Neural progenitor cell (in vitro differentiated cells): ENCODE results near the gene URB1. TPM values are rescaled to one million over a fixed set of nuclear protein-coding genes. Genes with fewer than 3 reads are reported as not detected.
A peak's percentile ranks its signal among the peaks of the same experiment; 100 is the strongest.
"Not testable (repeated sequence)": the region's sequence is repeated elsewhere in the genome, so short reads cannot be mapped to it uniquely, and the experiment has no call there.

Experiments used
- DNase-seq: peaks from one replicate; pipeline ENCODE4 v3.0.0-alpha.2; 2016; ENCODE audit warnings: low spot score
- H2AFZ ChIP-seq: fragments of 200-600 bp; sonication (generic); replicated peaks from 2 replicates; pipeline ENCODE4 v1.6.1; 2016; ENCODE audit warnings: antibody characterized with exemption
- H3F3A ChIP-seq: fragments of 200-600 bp; sonication (generic); 2 replicates; pipeline ENCODE4 v1.6.1; 2016; ENCODE audit warnings: antibody characterized with exemption, low read depth
- H3K27ac ChIP-seq: fragments of 200-600 bp; sonication (generic); 2 replicates; pipeline ENCODE4 v1.5.1; 2016; ENCODE audit warnings: mild to moderate bottlenecking
- H3K27me3 ChIP-seq: fragments of 200-600 bp; sonication (generic); 2 replicates; pipeline ENCODE4 v1.6.1; 2016; ENCODE audit warnings: mild to moderate bottlenecking, moderate library complexity
- H3K36me3 ChIP-seq: fragments of 200-600 bp; sonication (generic); 2 replicates; pipeline ENCODE4 v1.5.1; 2016
- H3K4me1 ChIP-seq: fragments of 200-600 bp; sonication (generic); 2 replicates; pipeline ENCODE4 v1.6.1; 2016; ENCODE audit warnings: mixed run types
- H3K4me2 ChIP-seq: fragments of 200-600 bp; sonication (generic); 2 replicates; pipeline ENCODE4 v1.6.1; 2016
- H3K4me3 ChIP-seq: fragments of 200-600 bp; sonication (generic); 2 replicates; pipeline ENCODE4 v1.5.1; 2016
- H3K79me2 ChIP-seq: fragments of 200-600 bp; sonication (generic); 2 replicates; pipeline ENCODE4 v1.6.1; 2016; ENCODE audit warnings: low read depth
- H3K9ac ChIP-seq: fragments of 200-600 bp; sonication (generic); 2 replicates; pipeline ENCODE4 v1.6.1; 2016
- H3K9me3 ChIP-seq: fragments of 200-600 bp; sonication (generic); 2 replicates; pipeline ENCODE4 v1.5.1; 2016; ENCODE audit warnings: low read depth
- H4K20me1 ChIP-seq: fragments of 200-600 bp; sonication (generic); 2 replicates; pipeline ENCODE4 v1.6.1; 2016; ENCODE audit warnings: low read depth
- H3K27ac Mint-ChIP-seq: 3 replicates; pipeline ENCODE4 v1.8.0; 2021; ENCODE audit warnings: mixed read lengths
- H3K27me3 Mint-ChIP-seq: 2 replicates; pipeline ENCODE4 v1.8.0; 2022; ENCODE audit warnings: low read depth, mild to moderate bottlenecking, inconsistent platforms, moderate library complexity, mixed read lengths; ENCODE audit not compliant: insufficient read depth
- H3K36me3 Mint-ChIP-seq: 3 replicates; pipeline ENCODE4 v1.8.0; 2021; ENCODE audit warnings: mixed read lengths
- H3K4me1 Mint-ChIP-seq: 3 replicates; pipeline ENCODE4 v1.8.0; 2021; ENCODE audit warnings: mixed read lengths
- H3K4me3 Mint-ChIP-seq: 3 replicates; pipeline ENCODE4 v1.8.0; 2021; ENCODE audit warnings: mild to moderate bottlenecking, moderate library complexity, mixed read lengths
- H3K9me3 Mint-ChIP-seq: 3 replicates; pipeline ENCODE4 v1.8.0; 2020; ENCODE audit warnings: mixed read lengths
- EZH2 ChIP-seq: fragments of 200-600 bp; sonication (generic); IDR thresholded peaks from 2 replicates; pipeline ENCODE4 v1.6.1; 2017; ENCODE audit warnings: antibody characterized with exemption, mild to moderate bottlenecking, moderate library complexity
- EZH2phosphoT487 ChIP-seq: fragments of 200-600 bp; sonication (generic); IDR thresholded peaks from 2 replicates; pipeline ENCODE4 v1.6.1; 2017; ENCODE audit warnings: antibody characterized with exemption
- total RNA-seq: library from RNA; depleted of rRNA; stranded (reverse); fragments of >200 nt; gene quantifications from 2 replicates; pipeline ENCODE4 v1.2.3, GENCODE V29; 2015; ENCODE audit warnings: low replicate concordance
- TF ChIP-seq, protein P1 (sequence below): fragments of 200-600 bp; sonication (generic); IDR thresholded peaks from 2 replicates; pipeline ENCODE4 v1.5.1; 2017; ENCODE audit warnings: antibody characterized with exemption, mild to moderate bottlenecking

The URB1 gene
- total RNA-seq, 1 donor from 2014 or later, result 7.7 TPM

DNA sequence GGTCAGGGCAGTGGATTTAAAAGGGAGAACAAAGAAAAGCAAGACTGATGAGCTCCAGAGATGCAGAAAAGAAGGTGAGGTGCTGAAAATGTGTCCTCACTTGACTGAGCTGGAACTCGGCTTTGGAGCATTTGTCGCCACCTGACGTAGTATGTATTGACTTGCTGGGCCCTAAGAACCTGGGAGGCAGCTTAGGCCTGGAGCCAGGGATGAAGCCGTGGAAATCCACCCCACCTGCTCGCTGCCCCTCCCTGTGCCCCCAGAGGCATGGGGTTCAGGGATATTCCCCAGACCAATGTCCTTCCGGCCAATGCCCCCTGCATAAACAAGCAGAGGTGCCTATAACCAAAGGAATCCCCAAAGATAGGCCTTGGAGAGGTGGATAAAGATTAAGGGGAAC is 79.8 kb downstream of the URB1 start:
- Histone ChIP-seq H4K20me1 (no peaks in the 10 kb centered on the region), H3K4me2 (no peak overlapping the region), H2AFZ (no peak overlapping the region), H3K36me3 (no peaks in the 10 kb centered on the region), H3K79me2 (no peaks in the 10 kb centered on the region), H3K27me3 (no peaks in the 10 kb centered on the region), H3F3A (no peaks in the 10 kb centered on the region), H3K9ac (no peak overlapping the region), H3K9me3 (no peaks in the 10 kb centered on the region), H3K4me1 (no peaks in the 10 kb centered on the region), H3K4me3 (no peak overlapping the region), H3K27ac (no peak overlapping the region)
- no peak for DNase-seq
- Mint-ChIP-seq H3K9me3 (no peaks in the 10 kb centered on the region), H3K27ac (no peak overlapping the region), H3K36me3 (peaks cover 14% of the 10 kb centered on the region), H3K27me3 (no peaks in the 10 kb centered on the region), H3K4me3 (no peak overlapping the region), H3K4me1 (peaks cover 4% of the 10 kb centered on the region)
- TF ChIP-seq, protein P1, sequence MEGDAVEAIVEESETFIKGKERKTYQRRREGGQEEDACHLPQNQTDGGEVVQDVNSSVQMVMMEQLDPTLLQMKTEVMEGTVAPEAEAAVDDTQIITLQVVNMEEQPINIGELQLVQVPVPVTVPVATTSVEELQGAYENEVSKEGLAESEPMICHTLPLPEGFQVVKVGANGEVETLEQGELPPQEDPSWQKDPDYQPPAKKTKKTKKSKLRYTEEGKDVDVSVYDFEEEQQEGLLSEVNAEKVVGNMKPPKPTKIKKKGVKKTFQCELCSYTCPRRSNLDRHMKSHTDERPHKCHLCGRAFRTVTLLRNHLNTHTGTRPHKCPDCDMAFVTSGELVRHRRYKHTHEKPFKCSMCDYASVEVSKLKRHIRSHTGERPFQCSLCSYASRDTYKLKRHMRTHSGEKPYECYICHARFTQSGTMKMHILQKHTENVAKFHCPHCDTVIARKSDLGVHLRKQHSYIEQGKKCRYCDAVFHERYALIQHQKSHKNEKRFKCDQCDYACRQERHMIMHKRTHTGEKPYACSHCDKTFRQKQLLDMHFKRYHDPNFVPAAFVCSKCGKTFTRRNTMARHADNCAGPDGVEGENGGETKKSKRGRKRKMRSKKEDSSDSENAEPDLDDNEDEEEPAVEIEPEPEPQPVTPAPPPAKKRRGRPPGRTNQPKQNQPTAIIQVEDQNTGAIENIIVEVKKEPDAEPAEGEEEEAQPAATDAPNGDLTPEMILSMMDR, result no peak
- TF ChIP-seq EZH2phosphoT487 (no peak), EZH2 (no peak)

DNA sequence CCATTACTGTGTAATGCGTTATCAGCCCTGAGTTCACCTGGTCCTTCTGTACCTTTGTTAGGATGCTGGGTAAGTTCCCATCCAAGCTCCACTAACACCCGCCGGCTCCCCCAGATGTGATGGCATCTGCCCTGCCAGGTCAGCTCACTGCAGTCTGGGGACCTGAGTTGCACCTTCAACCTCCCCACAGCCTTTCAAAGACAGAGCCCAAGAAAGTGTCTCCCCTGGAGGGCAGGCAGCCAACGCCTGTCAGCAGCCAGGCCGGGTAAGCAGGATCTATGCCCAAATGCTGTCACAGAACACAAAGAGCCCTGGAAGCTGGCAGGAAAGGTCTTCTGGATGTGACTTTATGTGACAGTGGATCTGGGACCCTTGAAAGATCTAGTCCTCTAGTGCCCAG is 80.5 kb downstream of the URB1 start:
- Histone ChIP-seq H3K79me2 (no peaks in the 10 kb centered on the region), H3K27me3 (no peaks in the 10 kb centered on the region), H4K20me1 (no peaks in the 10 kb centered on the region), H3K4me3 (no peak overlapping the region), H3K27ac (no peak overlapping the region), H3K4me2 (no peak overlapping the region), H3K36me3 (no peaks in the 10 kb centered on the region), H3K4me1 (no peaks in the 10 kb centered on the region), H3K9me3 (no peaks in the 10 kb centered on the region), H3F3A (no peaks in the 10 kb centered on the region), H3K9ac (no peak overlapping the region), H2AFZ (no peak overlapping the region)
- Mint-ChIP-seq H3K27ac (peak overlapping the region; percentile 82), H3K27me3 (no peaks in the 10 kb centered on the region), H3K36me3 (peaks cover 12% of the 10 kb centered on the region), H3K9me3 (no peaks in the 10 kb centered on the region), H3K4me1 (peaks cover 4% of the 10 kb centered on the region), H3K4me3 (no peak overlapping the region)
- no peak for TF ChIP-seq EZH2phosphoT487
- TF ChIP-seq EZH2, result no peak
- TF ChIP-seq, protein P1, result no peak
- no peak for DNase-seq

DNA sequence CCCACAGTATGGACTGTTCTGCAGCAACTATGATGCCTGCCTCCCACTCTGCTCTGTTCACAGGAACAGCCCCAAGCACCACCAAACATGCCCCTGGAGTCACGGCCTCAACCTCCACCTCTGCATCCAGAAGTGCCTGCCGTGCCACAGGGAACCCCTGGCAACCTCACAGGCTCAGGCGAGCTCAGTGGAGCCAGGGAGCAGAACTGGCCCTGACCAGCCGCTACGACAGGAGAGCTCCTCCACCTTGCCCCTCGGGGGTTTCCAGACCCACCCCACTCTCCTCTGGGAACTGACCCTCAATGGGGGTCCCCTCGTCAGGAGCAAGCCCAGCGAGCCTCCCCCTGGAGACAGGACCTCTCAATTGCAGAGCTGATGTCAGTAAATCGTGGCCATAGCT is 81.2 kb downstream of the URB1 start:
- no peaks in the 10 kb centered on the region for H3F3A ChIP-seq
- TF ChIP-seq EZH2phosphoT487, result no peak
- TF ChIP-seq, protein P1, result no peak
- TF ChIP-seq EZH2, result no peak
- H3K4me3 Mint-ChIP-seq, result no peak overlapping the region
- no peak overlapping the region for H3K27ac ChIP-seq
- no peaks in the 10 kb centered on the region for H3K79me2 ChIP-seq
- H4K20me1 ChIP-seq, result no peaks in the 10 kb centered on the region
- H3K4me2 ChIP-seq, result no peak overlapping the region
- DNase-seq, result no peak
- H3K36me3 Mint-ChIP-seq, result peaks cover 13% of the 10 kb centered on the region
- no peak overlapping the region for H3K27ac Mint-ChIP-seq
- H3K27me3 ChIP-seq, result no peaks in the 10 kb centered on the region
- H3K27me3 Mint-ChIP-seq, result no peaks in the 10 kb centered on the region
- H3K36me3 ChIP-seq, result no peaks in the 10 kb centered on the region
- no peak overlapping the region for H2AFZ ChIP-seq
- H3K9me3 ChIP-seq, result no peaks in the 10 kb centered on the region
- H3K9ac ChIP-seq, result no peak overlapping the region
- no peaks in the 10 kb centered on the region for H3K4me1 ChIP-seq
- H3K4me3 ChIP-seq, result no peak overlapping the region
- no peaks in the 10 kb centered on the region for H3K9me3 Mint-ChIP-seq
- H3K4me1 Mint-ChIP-seq, result peaks cover 5% of the 10 kb centered on the region

DNA sequence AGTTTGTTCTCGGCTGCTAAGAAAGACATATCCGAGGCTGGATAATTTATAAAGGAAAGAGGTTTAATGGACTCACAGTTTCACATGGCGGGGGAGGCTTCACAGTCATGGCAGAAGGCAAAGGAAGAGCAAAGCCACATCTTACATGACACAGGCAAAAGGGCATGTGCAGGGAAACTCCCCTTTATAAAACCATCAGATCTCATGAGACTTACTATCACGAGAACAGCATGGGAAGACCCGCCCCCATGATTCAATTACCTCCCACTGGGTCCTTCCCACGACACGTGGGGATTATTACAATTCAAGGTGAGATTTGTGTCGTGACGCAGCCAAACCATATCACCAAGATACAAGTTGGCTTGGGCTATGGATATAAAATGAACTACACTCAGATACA is 81.8 kb downstream of the URB1 start:
- not testable (repeated sequence) for H3K4me1 ChIP-seq, H3F3A ChIP-seq, H3K27ac Mint-ChIP-seq, H3K27me3 Mint-ChIP-seq, H3K36me3 ChIP-seq, H3K4me3 Mint-ChIP-seq, H4K20me1 ChIP-seq, DNase-seq, H3K27ac ChIP-seq, H2AFZ ChIP-seq, H3K4me3 ChIP-seq, H3K9me3 Mint-ChIP-seq, H3K4me2 ChIP-seq, H3K79me2 ChIP-seq, H3K9ac ChIP-seq, H3K27me3 ChIP-seq, H3K9me3 ChIP-seq
- Mint-ChIP-seq H3K36me3 (peaks cover 17% of the 10 kb centered on the region), H3K4me1 (peaks cover 10% of the 10 kb centered on the region)
